GM13977 (cell line): ENCODE data around the gene DUSP2.

Experiments
- DNase-seq: peaks from one replicate; pipeline ENCODE4 v3.0.0; 2012; ENCODE audit warnings: low spot score
- CTCF ChIP-seq: IDR thresholded peaks from 2 replicates; pipeline ENCODE4 v1.5.1; 2012; ENCODE audit warnings: mild to moderate bottlenecking, control low read depth; ENCODE audit not compliant: insufficient read depth; ENCODE audit errors: extremely low read depth, missing control alignments
- in situ Hi-C: fragments of 300-500 bp; cut with MboI; formaldehyde crosslinking; loops from one replicate; pipeline ENCODE4 v1.12.0; 2022; ENCODE audit warnings: low sequenced_read_pairs, low pct_unique_long_range_greater_than_20kb, mixed read lengths, inconsistent platforms; ENCODE audit not compliant: unreplicated experiment

DUSP2 gene

GRCh38 chr2:96097951-96098823 is 47.1 kb downstream of the DUSP2 start:
- no peak for DNase-seq
- TF ChIP-seq CTCF: peak; percentile 21
- in situ Hi-C loops: no loop called here

DNA sequence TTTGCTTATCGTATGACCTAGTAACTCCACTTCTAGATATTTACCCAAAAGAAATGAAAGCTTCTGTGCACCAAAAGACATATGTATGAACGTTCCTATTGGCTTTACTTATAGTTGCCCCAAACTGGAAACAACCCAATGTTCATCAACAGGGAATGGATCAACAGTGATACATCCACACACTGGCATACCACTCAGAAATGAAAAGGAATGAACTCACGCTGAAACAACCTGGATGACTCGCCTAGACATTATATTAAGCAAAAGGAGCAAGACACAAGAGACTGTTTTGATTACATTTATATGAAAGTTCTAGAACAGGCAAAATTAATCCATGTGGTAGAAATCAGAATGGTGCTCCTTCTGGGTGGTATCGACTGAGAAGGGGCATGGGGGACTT is 47.8 kb downstream of the DUSP2 start:
- in situ Hi-C loops: no loop called here
- no peak for TF ChIP-seq CTCF

GRCh38 chr2:96095116-96095636 is 50.1 kb downstream of the DUSP2 start:
- DNase-seq: no peak
- in situ Hi-C loops: no loop called here
- TF ChIP-seq CTCF: no peak

More for the DNA sequence above, 47.8 kb downstream of the DUSP2 start:
- no peak for DNase-seq

DNA sequence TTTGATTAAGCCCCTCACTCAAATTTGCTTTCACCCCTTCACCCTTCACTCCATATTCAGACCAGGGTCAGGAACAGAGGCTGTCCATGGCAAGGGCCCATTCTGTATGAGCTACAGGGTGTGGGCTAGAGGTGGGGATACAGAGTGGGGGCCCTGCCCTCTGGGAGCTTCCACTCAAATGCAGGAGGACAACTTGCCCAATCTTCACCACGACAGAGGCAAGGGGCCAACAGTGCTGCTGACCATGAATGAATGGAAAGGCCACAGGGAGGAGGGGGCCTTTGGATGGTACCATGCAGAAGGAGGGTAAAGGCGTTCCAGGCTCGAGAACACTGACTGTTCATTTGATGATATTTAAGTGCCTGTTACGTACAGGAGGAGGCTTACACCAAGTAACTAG is 51.7 kb downstream of the DUSP2 start:
- no peak for DNase-seq
- no peak for TF ChIP-seq CTCF
- in situ Hi-C loops: no loop called here
